MM.1S (cell line): ENCODE measurements around the gene HSPG2.

ENCODE experiments used
- DNase-seq: peaks from one replicate; pipeline ENCODE4 v3.0.0-alpha.2; 2015
- H2AFZ ChIP-seq: fragments of 300-600 bp; sonication (generic); 2 replicates; pipeline ENCODE4 v1.6.0; 2016; ENCODE audit warnings: antibody characterized with exemption, low read length
- H3F3A ChIP-seq: fragments of 300-600 bp; sonication (generic); 2 replicates; pipeline ENCODE4 v1.6.1; 2016; ENCODE audit warnings: mild to moderate bottlenecking, antibody characterized with exemption, low read length, moderate library complexity, mixed read lengths; ENCODE audit not compliant: insufficient read depth
- H3K27ac ChIP-seq: fragments of 300-600 bp; sonication (generic); 2 replicates; pipeline ENCODE4 v1.5.1; 2016; ENCODE audit warnings: mild to moderate bottlenecking, low read length
- H3K27me3 ChIP-seq: fragments of 300-600 bp; sonication (generic); replicated peaks from 2 replicates; pipeline ENCODE4 v1.6.0; 2016; ENCODE audit warnings: low read length; ENCODE audit not compliant: insufficient read depth
- H3K36me3 ChIP-seq: fragments of 300-600 bp; sonication (generic); replicated peaks from 2 replicates; pipeline ENCODE4 v1.6.1; 2016; ENCODE audit warnings: mild to moderate bottlenecking, low read length, mixed read lengths; ENCODE audit not compliant: insufficient read depth
- H3K4me1 ChIP-seq: fragments of 300-600 bp; sonication (generic); 2 replicates; pipeline ENCODE4 v1.6.1; 2016; ENCODE audit warnings: low read length, mixed read lengths
- H3K4me2 ChIP-seq: fragments of 300-600 bp; sonication (generic); 2 replicates; pipeline ENCODE4 v1.6.0; 2016; ENCODE audit warnings: low read depth, low read length
- H3K4me3 ChIP-seq: fragments of 300-600 bp; sonication (generic); 2 replicates; pipeline ENCODE4 v1.5.1; 2016; ENCODE audit warnings: low read length, mixed read lengths
- H3K79me2 ChIP-seq: fragments of 300-600 bp; sonication (generic); 2 replicates; pipeline ENCODE4 v1.6.1; 2016; ENCODE audit warnings: mixed run types, low read length, mixed read lengths
- H3K9ac ChIP-seq: fragments of 300-600 bp; sonication (generic); 2 replicates; pipeline ENCODE4 v1.6.1; 2016; ENCODE audit warnings: low read length, mixed read lengths
- H3K9me2 ChIP-seq: fragments of 300-600 bp; sonication (generic); replicated peaks from 2 replicates; pipeline ENCODE4 v1.6.1; 2016; ENCODE audit warnings: mild to moderate bottlenecking, low read length, mixed read lengths; ENCODE audit not compliant: insufficient read depth
- H3K9me3 ChIP-seq: fragments of 300-600 bp; sonication (generic); replicated peaks from 2 replicates; pipeline ENCODE4 v1.6.1; 2016; ENCODE audit warnings: mild to moderate bottlenecking, low read length, mixed read lengths; ENCODE audit not compliant: insufficient read depth
- H4K20me1 ChIP-seq: fragments of 300-600 bp; sonication (generic); 2 replicates; pipeline ENCODE4 v1.6.1; 2016; ENCODE audit warnings: mild to moderate bottlenecking, low read length, moderate library complexity, mixed read lengths; ENCODE audit not compliant: insufficient read depth
- EZH2 ChIP-seq: fragments of 300-600 bp; sonication (generic); optimal IDR thresholded peaks from 2 replicates; pipeline ENCODE3; 2017; ENCODE audit warnings: low read depth, mild to moderate bottlenecking, antibody characterized with exemption, low read length, mixed read lengths
- EZH2phosphoT487 ChIP-seq: fragments of 300-600 bp; sonication (generic); IDR thresholded peaks from 2 replicates; pipeline ENCODE4 v1.6.1; 2018; ENCODE audit warnings: antibody characterized with exemption, low read length
- TF ChIP-seq, protein P1 (sequence below): fragments of 300-600 bp; sonication (generic); IDR thresholded peaks from 2 replicates; pipeline ENCODE4 v1.5.1; 2016; ENCODE audit warnings: antibody characterized with exemption, low read length, mixed read lengths

HSPG2 gene

DNA sequence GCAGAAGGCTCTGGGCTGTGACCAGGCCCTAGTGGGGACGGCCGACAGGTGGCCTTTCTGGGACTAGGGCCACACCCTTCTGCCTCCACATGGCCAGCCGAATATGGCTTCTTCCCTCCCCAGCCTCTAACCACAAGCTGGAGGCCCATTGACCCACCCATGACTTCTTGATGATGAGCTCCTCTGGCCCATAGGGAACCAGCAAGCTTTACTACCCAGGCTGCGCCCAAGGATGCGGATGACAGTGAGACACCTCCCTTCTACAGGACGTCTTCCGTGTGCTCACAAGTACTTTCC lies 84.0 kb downstream of the HSPG2 start:
- Histone ChIP-seq H3K9me2 (no peaks in the 10 kb centered on the region), H2AFZ (no peak overlapping the region), H3K9ac (no peak overlapping the region), H3K9me3 (no peaks in the 10 kb centered on the region), H3K4me3 (no peak overlapping the region), H3K4me1 (no peaks in the 10 kb centered on the region), H4K20me1 (no peaks in the 10 kb centered on the region), H3K4me2 (no peak overlapping the region), H3K36me3 (no peaks in the 10 kb centered on the region), H3K79me2 (no peaks in the 10 kb centered on the region), H3K27ac (no peak overlapping the region), H3K27me3 (no peaks in the 10 kb centered on the region), H3F3A (no peaks in the 10 kb centered on the region)
- DNase-seq: no peak
- TF ChIP-seq, protein P1, sequence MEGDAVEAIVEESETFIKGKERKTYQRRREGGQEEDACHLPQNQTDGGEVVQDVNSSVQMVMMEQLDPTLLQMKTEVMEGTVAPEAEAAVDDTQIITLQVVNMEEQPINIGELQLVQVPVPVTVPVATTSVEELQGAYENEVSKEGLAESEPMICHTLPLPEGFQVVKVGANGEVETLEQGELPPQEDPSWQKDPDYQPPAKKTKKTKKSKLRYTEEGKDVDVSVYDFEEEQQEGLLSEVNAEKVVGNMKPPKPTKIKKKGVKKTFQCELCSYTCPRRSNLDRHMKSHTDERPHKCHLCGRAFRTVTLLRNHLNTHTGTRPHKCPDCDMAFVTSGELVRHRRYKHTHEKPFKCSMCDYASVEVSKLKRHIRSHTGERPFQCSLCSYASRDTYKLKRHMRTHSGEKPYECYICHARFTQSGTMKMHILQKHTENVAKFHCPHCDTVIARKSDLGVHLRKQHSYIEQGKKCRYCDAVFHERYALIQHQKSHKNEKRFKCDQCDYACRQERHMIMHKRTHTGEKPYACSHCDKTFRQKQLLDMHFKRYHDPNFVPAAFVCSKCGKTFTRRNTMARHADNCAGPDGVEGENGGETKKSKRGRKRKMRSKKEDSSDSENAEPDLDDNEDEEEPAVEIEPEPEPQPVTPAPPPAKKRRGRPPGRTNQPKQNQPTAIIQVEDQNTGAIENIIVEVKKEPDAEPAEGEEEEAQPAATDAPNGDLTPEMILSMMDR: no peak
- TF ChIP-seq EZH2phosphoT487: no peak
- TF ChIP-seq EZH2: no peak

DNA sequence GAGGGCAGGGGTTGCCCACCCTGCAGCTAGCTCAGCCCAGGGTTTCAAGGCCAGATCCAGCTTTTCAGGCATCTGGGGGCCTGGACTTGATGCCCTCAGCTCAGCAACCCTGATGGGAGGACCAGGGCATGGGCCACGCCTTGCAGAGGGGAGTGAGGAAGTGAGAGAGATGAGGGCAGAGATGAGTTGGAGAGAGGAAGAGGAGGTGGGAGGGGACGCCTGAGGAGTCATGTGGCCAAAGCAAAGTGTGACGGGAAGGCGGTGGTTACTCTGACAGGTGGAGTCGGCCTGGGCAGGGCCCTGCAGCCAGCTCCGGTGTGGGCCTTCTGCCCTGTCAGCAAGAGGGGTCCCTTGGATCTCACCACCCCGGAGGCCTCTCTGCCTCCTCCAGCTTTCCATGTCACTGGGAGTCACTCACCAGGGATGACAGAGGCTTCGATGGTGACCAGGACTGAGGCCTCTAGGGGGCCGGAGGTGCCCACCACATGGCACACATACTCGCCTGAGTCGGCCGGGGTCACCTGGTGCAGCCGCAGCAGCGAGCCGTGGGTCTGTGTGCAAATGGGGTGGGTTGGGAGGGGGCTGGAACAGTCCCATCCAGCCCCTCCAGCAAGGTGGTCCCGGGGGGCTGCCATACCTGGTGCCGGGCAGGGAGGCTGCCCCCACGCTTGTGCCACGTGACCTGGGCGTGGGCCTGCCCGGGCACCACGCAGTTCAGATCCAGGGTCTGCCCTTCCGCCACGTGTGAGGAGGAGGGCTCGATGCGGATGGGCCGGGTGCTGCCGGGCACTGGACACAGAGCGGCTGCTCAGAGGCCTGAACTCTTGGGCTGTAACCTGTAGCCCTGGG lies 84.6 kb downstream of the HSPG2 start:
- H3K79me2 ChIP-seq: no peaks in the 10 kb centered on the region
- no peaks in the 10 kb centered on the region for H3K9me2 ChIP-seq
- H3F3A ChIP-seq: no peaks in the 10 kb centered on the region
- no peak overlapping the region for H3K9ac ChIP-seq
- no peaks in the 10 kb centered on the region for H3K9me3 ChIP-seq
- TF ChIP-seq, protein P1: no peak
- no peak overlapping the region for H3K4me2 ChIP-seq
- no peak overlapping the region for H2AFZ ChIP-seq
- no peaks in the 10 kb centered on the region for H3K4me1 ChIP-seq
- H3K27me3 ChIP-seq: no peaks in the 10 kb centered on the region
- no peaks in the 10 kb centered on the region for H4K20me1 ChIP-seq
- H3K27ac ChIP-seq: no peak overlapping the region
- H3K36me3 ChIP-seq: no peaks in the 10 kb centered on the region
- no peak for DNase-seq
- H3K4me3 ChIP-seq: no peak overlapping the region

DNA sequence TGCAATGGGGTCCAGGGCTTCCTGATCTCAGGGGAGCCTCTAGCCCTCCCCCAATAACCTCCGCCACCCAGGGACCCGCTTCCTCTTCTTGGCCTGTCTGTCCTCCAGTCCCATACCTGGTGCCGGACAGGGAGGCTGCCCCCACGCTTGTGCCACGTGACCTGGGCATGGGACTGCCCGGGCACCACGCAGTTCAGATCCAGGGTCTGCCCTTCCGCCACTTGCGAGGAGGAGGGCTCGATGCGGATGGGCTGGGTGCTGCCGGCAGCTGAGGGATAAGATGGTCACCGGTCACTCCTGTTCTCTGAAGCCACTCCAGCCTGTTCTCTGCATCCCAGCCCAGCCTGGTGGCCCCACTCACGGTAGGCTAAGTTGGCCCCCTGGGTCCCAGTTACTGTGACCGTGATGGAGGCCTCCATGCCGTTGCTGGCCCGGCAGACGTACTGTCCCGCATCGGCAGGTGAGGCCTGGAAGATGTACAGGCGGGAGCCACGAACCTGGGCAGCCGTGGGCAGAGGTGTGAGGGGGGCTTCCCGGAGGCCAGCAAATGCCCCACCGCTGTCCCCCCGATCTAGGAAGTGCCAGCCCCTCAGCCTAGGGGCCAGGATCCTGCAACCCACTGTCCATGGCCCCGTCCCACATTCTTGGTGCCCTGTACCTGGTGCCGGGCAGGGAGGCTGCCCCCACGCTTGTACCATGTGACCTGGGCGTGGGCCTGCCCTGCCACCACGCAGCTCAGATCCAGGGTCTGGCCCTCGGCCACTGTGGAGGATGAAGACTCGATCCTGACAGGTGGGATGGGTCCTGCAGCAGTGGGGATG lies 85.5 kb downstream of the HSPG2 start:
- Histone ChIP-seq H3K9me3 (no peaks in the 10 kb centered on the region), H3K4me3 (no peak overlapping the region), H2AFZ (no peak overlapping the region), H3K36me3 (no peaks in the 10 kb centered on the region), H3K9me2 (no peaks in the 10 kb centered on the region), H3K79me2 (no peaks in the 10 kb centered on the region), H3K27me3 (no peaks in the 10 kb centered on the region), H3F3A (no peaks in the 10 kb centered on the region), H3K27ac (no peak overlapping the region), H4K20me1 (no peaks in the 10 kb centered on the region), H3K9ac (no peak overlapping the region), H3K4me2 (no peak overlapping the region), H3K4me1 (no peaks in the 10 kb centered on the region)
- DNase-seq: no peak
- TF ChIP-seq EZH2 (no peak), EZH2phosphoT487 (no peak)
- TF ChIP-seq, protein P1: no peak
